ENCODE data around the gene KRT8. TPM values are rescaled to one million over a fixed set of nuclear protein-coding genes. Genes with fewer than 3 reads are reported as not detected.

The KRT8 gene
- total RNA-seq, 1 donor from 2014 or later = 0.25 TPM

DNA sequence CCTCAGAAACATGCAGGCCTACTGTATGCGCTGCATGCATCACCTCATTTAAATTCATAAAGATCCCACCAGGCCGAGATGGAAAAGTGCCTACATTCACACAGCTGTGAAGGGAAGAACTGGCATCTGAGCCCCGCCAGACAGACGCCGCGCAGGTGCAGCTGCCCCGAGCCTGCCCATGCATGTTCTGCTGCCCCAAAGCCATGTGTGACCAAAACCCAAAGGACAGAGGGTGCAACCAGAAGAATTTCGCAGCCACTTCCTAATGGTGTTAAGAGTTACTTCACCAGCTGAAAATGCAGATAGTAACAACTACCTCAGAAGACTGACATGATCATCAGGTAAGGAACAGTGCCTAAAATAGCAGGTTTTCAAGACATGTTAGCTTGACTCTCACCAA is 13.5 kb upstream of the KRT8 start:
- no peak for DNase-seq (ENCODE audit: low spot score)
- Mint-ChIP-seq H3K27me3 (ENCODE audit: low read depth) (peaks cover 7% of the 10 kb centered on the region), H3K4me1 (ENCODE audit: low read depth) (no peaks in the 10 kb centered on the region), H3K9me3 (no peaks in the 10 kb centered on the region), H3K4me3 (ENCODE audit: low read depth) (no peak overlapping the region), H3K27ac (no peak overlapping the region), H3K36me3 (ENCODE audit: low read depth) (no peaks in the 10 kb centered on the region)
- intact Hi-C loops (cut with micrococcal nuclease) = no loop called here

DNA sequence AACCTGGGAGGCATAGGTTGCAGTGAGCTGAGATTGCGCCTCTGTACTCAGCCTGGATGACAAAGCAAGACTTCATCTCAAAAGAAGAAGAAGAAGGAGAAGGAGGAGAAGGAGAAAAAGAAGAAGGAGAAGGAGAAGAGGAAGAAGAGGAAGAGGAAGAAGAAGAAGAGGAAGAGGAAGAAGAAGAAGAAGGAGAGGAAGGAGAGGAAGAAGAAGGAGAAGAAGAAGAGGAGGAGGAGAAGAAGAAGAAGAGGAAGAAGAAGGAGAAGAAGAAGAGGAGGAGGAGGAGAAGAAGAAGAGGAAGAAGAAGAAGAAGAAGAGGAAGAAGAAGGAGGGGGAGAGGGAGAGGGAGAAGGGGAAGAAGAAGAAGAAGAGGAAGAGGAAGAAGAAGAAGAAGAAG is 12.9 kb upstream of the KRT8 start:
- no peak for DNase-seq (ENCODE audit: low spot score)
- intact Hi-C loops (cut with micrococcal nuclease) = no loop called here
- H3K27ac Mint-ChIP-seq = no peak overlapping the region
- H3K36me3 Mint-ChIP-seq (ENCODE audit: low read depth) = no peaks in the 10 kb centered on the region
- H3K27me3 Mint-ChIP-seq (ENCODE audit: low read depth) = peaks cover 7% of the 10 kb centered on the region
- no peaks in the 10 kb centered on the region for H3K4me1 Mint-ChIP-seq (ENCODE audit: low read depth)
- H3K4me3 Mint-ChIP-seq (ENCODE audit: low read depth) = no peak overlapping the region
- H3K9me3 Mint-ChIP-seq = no peaks in the 10 kb centered on the region

- intact Hi-C loops (cut with micrococcal nuclease) = no loop called here
- Mint-ChIP-seq H3K27me3 (ENCODE audit: low read depth) (peaks cover 7% of the 10 kb centered on the region), H3K4me3 (ENCODE audit: low read depth) (no peak overlapping the region), H3K4me1 (ENCODE audit: low read depth) (no peaks in the 10 kb centered on the region), H3K9me3 (no peaks in the 10 kb centered on the region), H3K27ac (no peak overlapping the region), H3K36me3 (ENCODE audit: low read depth) (no peaks in the 10 kb centered on the region)
- DNase-seq (ENCODE audit: low spot score) = no peak
Observed at GRCh38 chr12:52916216-52916615, 11.3 kb upstream of the KRT8 start.

- H3K9me3 Mint-ChIP-seq = no peaks in the 10 kb centered on the region
- DNase-seq (ENCODE audit: low spot score) = no peak
- H3K27ac Mint-ChIP-seq = no peak overlapping the region
- H3K36me3 Mint-ChIP-seq (ENCODE audit: low read depth) = no peaks in the 10 kb centered on the region
- intact Hi-C loops (cut with micrococcal nuclease) = no loop called here
- no peak overlapping the region for H3K4me3 Mint-ChIP-seq (ENCODE audit: low read depth)
- H3K4me1 Mint-ChIP-seq (ENCODE audit: low read depth) = no peaks in the 10 kb centered on the region
- peaks cover 7% of the 10 kb centered on the region for H3K27me3 Mint-ChIP-seq (ENCODE audit: low read depth)
Observed at GRCh38 chr12:52915637-52916036, 10.8 kb upstream of the KRT8 start.

DNA sequence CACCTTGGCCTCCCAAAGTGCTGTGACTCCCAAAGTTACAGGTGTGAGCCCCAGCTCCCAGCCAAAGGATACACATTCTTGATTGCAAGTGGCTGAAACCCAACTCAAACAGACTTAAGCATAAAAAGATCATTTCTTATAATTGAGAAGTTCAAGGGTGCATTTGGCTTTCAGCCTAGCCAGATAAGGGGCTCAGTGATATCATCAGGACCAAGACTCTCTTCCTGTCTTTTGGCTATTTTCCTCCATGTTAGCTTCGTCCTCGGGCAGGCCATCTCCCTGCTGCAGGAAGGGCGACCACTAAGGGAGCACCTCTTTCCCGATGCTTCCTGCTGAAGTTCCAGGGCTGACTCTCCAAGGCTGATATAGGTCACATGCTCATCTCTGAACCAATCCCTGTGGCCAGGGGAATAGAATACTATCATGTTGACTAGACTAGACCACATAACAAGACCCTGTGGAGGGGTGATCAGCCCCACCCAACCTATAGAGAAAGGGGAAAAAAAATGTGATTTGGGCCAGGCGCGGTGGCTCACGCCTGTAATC is 9.8 kb upstream of the KRT8 start:
- no peaks in the 10 kb centered on the region for H3K9me3 Mint-ChIP-seq
- peaks cover 5% of the 10 kb centered on the region for H3K27me3 Mint-ChIP-seq (ENCODE audit: low read depth)
- peaks cover 2% of the 10 kb centered on the region for H3K4me1 Mint-ChIP-seq (ENCODE audit: low read depth)
- H3K36me3 Mint-ChIP-seq (ENCODE audit: low read depth) = no peaks in the 10 kb centered on the region
- no peak overlapping the region for H3K4me3 Mint-ChIP-seq (ENCODE audit: low read depth)
- intact Hi-C loops (cut with micrococcal nuclease) = no loop called here
- H3K27ac Mint-ChIP-seq = no peak overlapping the region
- DNase-seq (ENCODE audit: low spot score) = no peak

DNA sequence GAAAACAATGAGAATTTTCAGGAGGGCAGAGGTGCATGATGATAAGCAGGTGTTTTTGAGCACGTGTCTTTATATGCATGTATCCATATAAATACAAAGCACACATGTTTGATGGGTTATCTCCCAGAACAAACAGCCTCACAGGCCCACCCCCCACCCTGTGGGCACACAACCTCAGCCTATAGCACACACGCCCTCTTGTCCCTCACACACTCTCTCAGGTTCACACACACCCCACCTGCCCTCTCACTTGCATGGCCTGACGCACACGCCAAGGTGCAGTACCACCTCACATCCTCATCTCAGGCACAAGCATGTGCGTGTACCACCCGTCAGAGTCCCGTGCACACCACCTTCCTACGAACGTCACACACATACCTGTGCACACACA is 8.6 kb upstream of the KRT8 start:
- H3K27me3 Mint-ChIP-seq (ENCODE audit: low read depth) = peaks cover 7% of the 10 kb centered on the region
- intact Hi-C loops (cut with micrococcal nuclease) = no loop called here
- H3K27ac Mint-ChIP-seq = no peak overlapping the region

GRCh38 chr12:52912711-52913430 is 8.0 kb upstream of the KRT8 start:
- H3K27me3 Mint-ChIP-seq (ENCODE audit: low read depth) = peaks cover 8% of the 10 kb centered on the region

More for the DNA sequence above, 8.6 kb upstream of the KRT8 start:
- Mint-ChIP-seq H3K4me3 (ENCODE audit: low read depth) (no peak overlapping the region), H3K4me1 (ENCODE audit: low read depth) (peaks cover 2% of the 10 kb centered on the region), H3K36me3 (ENCODE audit: low read depth) (no peaks in the 10 kb centered on the region), H3K9me3 (no peaks in the 10 kb centered on the region)
- no peak for DNase-seq (ENCODE audit: low spot score)

DNA sequence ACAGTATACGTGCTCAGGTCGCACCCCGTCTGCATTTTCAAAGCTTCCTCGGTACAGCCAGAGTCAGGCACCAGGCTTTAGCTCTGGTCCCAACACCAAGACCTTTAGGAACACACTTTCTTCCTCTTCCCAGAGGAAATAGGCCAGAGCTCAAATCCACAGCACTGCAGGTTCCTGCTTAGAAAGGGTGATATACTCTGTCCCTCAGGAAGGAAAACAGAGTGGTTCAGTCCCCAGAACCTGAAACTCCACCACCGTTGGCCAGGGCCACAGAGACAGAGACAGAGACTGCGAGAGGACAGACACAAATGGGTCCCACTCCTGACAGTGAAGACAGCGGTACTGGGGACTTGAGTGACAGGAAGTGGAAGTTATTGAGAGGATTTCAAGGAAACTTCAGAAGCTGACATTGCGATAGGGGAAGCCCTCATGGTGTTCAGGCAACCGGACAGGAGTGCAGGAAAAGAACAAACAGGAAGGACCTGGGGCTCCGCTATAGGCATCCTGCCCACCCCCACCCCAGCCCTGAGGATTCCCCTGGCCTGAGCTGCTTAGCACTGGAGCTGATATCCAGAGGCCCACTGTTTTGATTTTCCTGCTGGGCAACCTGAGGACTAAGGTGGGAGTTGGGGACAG is 5.5 kb upstream of the KRT8 start:
- intact Hi-C loops (cut with micrococcal nuclease) = no loop called here

More at GRCh38 chr12:52912711-52913430, 8.0 kb upstream of the KRT8 start:
- H3K9me3 Mint-ChIP-seq = no peaks in the 10 kb centered on the region
- intact Hi-C loops (cut with micrococcal nuclease) = no loop called here
- H3K4me3 Mint-ChIP-seq (ENCODE audit: low read depth) = no peak overlapping the region
- no peaks in the 10 kb centered on the region for H3K36me3 Mint-ChIP-seq (ENCODE audit: low read depth)
- H3K4me1 Mint-ChIP-seq (ENCODE audit: low read depth) = peaks cover 2% of the 10 kb centered on the region
- no peak overlapping the region for H3K27ac Mint-ChIP-seq
- no peak for DNase-seq (ENCODE audit: low spot score)

DNA sequence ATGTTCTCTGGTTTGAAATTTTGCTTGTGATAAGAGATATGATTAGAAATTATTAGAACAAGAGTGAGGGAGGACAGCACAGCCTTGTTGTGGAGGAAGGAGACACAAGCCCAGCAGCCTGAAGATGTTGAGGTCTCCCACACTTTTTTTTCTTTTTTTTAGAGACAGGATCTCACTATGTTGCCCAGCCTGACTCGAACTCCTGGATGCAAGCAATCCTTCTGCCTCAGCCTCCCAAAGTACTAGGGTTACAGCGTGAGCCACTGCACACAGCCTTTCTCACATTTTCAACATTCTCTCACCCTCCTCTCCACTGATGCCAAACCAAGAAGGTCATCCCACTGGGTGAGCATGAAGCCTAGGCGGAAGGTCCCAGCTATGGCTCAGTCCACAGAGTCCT is 4.9 kb upstream of the KRT8 start:
- H3K4me3 Mint-ChIP-seq (ENCODE audit: low read depth) = no peak overlapping the region
- no peak for DNase-seq (ENCODE audit: low spot score)
- H3K27ac Mint-ChIP-seq = no peak overlapping the region
- H3K4me1 Mint-ChIP-seq (ENCODE audit: low read depth) = peaks cover 2% of the 10 kb centered on the region
- peaks cover 6% of the 10 kb centered on the region for H3K27me3 Mint-ChIP-seq (ENCODE audit: low read depth)
- H3K9me3 Mint-ChIP-seq = no peaks in the 10 kb centered on the region
- no peaks in the 10 kb centered on the region for H3K36me3 Mint-ChIP-seq (ENCODE audit: low read depth)
- intact Hi-C loops (cut with micrococcal nuclease) = no loop called here

More for the DNA sequence above, 5.5 kb upstream of the KRT8 start:
- Mint-ChIP-seq H3K36me3 (ENCODE audit: low read depth) (no peaks in the 10 kb centered on the region), H3K27me3 (ENCODE audit: low read depth) (peaks cover 6% of the 10 kb centered on the region), H3K4me1 (ENCODE audit: low read depth) (peaks cover 2% of the 10 kb centered on the region), H3K4me3 (ENCODE audit: low read depth) (no peak overlapping the region), H3K9me3 (no peaks in the 10 kb centered on the region), H3K27ac (no peak overlapping the region)
- DNase-seq (ENCODE audit: low spot score) = no peak

DNA sequence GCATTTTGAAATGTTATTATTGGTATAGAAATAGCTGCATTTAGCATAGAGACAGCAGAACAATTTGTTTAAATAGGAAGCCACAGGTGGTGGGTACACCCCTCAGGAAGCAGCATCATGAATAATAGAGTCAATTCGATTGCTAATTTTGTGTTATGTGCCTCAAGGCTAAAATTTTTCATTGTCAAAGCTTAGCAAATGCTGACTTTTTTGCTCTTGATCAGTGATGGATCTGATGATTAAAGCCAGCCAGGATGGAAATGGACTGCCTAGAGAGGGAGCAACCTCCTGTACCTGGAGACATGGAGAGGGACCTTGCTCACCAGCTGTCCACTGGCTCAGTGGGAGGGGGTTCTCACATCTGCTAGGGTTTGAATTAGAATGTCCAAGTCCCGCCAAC is 4.5 kb upstream of the KRT8 start:
- intact Hi-C loops (cut with micrococcal nuclease) = no loop called here
- no peaks in the 10 kb centered on the region for H3K36me3 Mint-ChIP-seq (ENCODE audit: low read depth)
- peaks cover 2% of the 10 kb centered on the region for H3K4me1 Mint-ChIP-seq (ENCODE audit: low read depth)
- no peak for DNase-seq (ENCODE audit: low spot score)
- no peaks in the 10 kb centered on the region for H3K9me3 Mint-ChIP-seq
- peaks cover 6% of the 10 kb centered on the region for H3K27me3 Mint-ChIP-seq (ENCODE audit: low read depth)
- no peak overlapping the region for H3K27ac Mint-ChIP-seq
- H3K4me3 Mint-ChIP-seq (ENCODE audit: low read depth) = no peak overlapping the region

DNA sequence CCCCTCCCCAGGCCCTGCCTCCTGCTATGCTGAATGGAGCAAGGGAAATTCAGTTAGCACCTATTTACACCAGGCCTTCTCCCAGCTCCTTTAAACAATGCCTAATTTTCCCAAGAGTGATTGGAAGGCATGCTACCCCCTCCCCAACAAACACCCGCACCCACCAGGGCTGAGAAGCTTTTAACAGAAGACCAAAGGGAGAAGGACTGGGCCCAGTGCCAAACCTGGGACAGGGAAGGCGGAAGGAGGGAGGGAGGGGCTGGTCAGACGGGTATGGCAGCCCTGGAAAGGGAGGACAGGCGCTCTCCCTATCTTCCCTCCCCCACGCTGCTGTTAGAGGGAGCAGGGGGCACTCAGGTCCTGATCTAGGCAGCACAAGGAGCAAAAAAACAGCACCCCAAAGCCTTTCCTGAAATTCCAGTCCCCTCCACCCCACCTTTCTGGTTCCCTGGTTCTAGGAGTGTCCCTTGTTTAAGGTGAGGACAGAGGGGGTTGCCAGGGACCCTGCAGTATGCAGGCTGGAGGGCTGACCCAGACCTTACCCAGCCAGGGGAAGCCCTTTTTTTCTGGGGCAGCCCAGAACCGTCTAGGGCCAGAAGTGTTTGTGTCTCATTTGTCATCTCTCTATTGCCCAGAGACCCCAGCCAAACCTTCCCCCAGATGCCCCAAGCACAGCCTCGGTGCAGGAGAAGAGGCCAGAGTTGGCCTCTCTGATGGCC is 2.4 kb upstream of the KRT8 start:
- peaks cover 5% of the 10 kb centered on the region for H3K4me1 Mint-ChIP-seq (ENCODE audit: low read depth)
- intact Hi-C loops (cut with micrococcal nuclease) = no loop called here
- no peak for DNase-seq (ENCODE audit: low spot score)
- no peak overlapping the region for H3K4me3 Mint-ChIP-seq (ENCODE audit: low read depth)
- H3K36me3 Mint-ChIP-seq (ENCODE audit: low read depth) = no peaks in the 10 kb centered on the region
- no peak overlapping the region for H3K27ac Mint-ChIP-seq
- peaks cover 6% of the 10 kb centered on the region for H3K27me3 Mint-ChIP-seq (ENCODE audit: low read depth)
- H3K9me3 Mint-ChIP-seq = no peaks in the 10 kb centered on the region

- Mint-ChIP-seq H3K9me3 (no peaks in the 10 kb centered on the region), H3K4me3 (ENCODE audit: low read depth) (no peak overlapping the region), H3K36me3 (ENCODE audit: low read depth) (no peaks in the 10 kb centered on the region), H3K27ac (no peak overlapping the region), H3K27me3 (ENCODE audit: low read depth) (peaks cover 6% of the 10 kb centered on the region), H3K4me1 (ENCODE audit: low read depth) (peaks cover 5% of the 10 kb centered on the region)
- no peak for DNase-seq (ENCODE audit: low spot score)
- intact Hi-C loops (cut with micrococcal nuclease) = no loop called here
Observed at GRCh38 chr12:52906191-52906601, 1.3 kb upstream of the KRT8 start.

All from activated T-helper 2 cell treated with anti-CD3 and anti-CD28 coated beads, Interferon-gamma antibody, Interleukin-2, Interleukin-4, amounts not matched to agents 10 μg/mL and 5 μg/mL and 100 μg/mL, durations not matched to agents 14 hours and 24 hours and 36 hours (primary cell).